ENCODE measurements around the gene C3orf62.

DNA sequence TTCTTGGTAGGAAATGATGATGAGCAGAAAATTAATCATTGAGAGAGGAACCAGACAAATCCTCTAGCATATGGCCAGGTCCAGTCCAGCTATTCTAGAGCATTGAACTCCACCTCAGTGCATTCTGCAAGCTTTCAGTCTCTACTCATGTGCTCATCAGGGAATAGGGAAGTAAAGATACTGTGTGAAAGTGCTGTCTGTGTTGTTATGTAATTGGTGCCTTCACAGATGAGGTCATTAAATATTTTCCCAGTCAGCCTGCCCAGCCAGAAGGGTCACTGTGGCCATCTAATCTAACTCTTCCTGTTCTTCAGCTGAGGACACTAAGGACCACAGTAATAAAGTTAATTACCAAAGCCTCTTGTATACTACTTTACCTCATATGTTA is 28.2 kb downstream of the C3orf62 start:
- TF ChIP-seq POLR2A (conservative IDR thresholded peaks at IDR 0.05) (no peak), ESRRB (CRISPR knock-in tag; IDR thresholded peaks at IDR 0.05; ENCODE audit: borderline replicate concordance) (no peak), CCAR2 (IDR thresholded peaks at IDR 0.05; ENCODE audit: low read depth, low read length) (no peak), ZHX1 (conservative IDR thresholded peaks at IDR 0.05; ENCODE audit: low read length) (no peak), SETDB1 (IDR thresholded peaks at IDR 0.05; ENCODE audit: low read length) (no peak), SP1 (CRISPR knock-in tag; IDR thresholded peaks at IDR 0.05) (no peak), FOXK2 (conservative IDR thresholded peaks at IDR 0.05 in 1 of 2, IDR thresholded peaks at IDR 0.05 in 1 of 2; ENCODE audit: low read depth in 2 of 2) (no peak), CHD4 (IDR thresholded peaks at IDR 0.05; ENCODE audit: insufficient read depth, insufficient replicate concordance, low read depth, low read length, poor library complexity, severe bottlenecking) (no peak), MAFG (tag; conservative IDR thresholded peaks at IDR 0.05) (peak; percentile 21; the same call in 1 of the 2 replicates), BRCA1 (IDR thresholded peaks at IDR 0.05) (no peak), BRCA1 (CRISPR knock-in tag; IDR thresholded peaks at IDR 0.05) (no peak)
- TF ChIP-seq, protein P1, sequence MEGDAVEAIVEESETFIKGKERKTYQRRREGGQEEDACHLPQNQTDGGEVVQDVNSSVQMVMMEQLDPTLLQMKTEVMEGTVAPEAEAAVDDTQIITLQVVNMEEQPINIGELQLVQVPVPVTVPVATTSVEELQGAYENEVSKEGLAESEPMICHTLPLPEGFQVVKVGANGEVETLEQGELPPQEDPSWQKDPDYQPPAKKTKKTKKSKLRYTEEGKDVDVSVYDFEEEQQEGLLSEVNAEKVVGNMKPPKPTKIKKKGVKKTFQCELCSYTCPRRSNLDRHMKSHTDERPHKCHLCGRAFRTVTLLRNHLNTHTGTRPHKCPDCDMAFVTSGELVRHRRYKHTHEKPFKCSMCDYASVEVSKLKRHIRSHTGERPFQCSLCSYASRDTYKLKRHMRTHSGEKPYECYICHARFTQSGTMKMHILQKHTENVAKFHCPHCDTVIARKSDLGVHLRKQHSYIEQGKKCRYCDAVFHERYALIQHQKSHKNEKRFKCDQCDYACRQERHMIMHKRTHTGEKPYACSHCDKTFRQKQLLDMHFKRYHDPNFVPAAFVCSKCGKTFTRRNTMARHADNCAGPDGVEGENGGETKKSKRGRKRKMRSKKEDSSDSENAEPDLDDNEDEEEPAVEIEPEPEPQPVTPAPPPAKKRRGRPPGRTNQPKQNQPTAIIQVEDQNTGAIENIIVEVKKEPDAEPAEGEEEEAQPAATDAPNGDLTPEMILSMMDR (IDR thresholded peaks at IDR 0.05 in 2 of 3, conservative IDR thresholded peaks at IDR 0.05 in 1 of 3; ENCODE audit: insufficient read depth in 2 of 3, low read depth in 1 of 3, low read length in 3 of 3) = no peak
- TF ChIP-seq, protein P2, sequence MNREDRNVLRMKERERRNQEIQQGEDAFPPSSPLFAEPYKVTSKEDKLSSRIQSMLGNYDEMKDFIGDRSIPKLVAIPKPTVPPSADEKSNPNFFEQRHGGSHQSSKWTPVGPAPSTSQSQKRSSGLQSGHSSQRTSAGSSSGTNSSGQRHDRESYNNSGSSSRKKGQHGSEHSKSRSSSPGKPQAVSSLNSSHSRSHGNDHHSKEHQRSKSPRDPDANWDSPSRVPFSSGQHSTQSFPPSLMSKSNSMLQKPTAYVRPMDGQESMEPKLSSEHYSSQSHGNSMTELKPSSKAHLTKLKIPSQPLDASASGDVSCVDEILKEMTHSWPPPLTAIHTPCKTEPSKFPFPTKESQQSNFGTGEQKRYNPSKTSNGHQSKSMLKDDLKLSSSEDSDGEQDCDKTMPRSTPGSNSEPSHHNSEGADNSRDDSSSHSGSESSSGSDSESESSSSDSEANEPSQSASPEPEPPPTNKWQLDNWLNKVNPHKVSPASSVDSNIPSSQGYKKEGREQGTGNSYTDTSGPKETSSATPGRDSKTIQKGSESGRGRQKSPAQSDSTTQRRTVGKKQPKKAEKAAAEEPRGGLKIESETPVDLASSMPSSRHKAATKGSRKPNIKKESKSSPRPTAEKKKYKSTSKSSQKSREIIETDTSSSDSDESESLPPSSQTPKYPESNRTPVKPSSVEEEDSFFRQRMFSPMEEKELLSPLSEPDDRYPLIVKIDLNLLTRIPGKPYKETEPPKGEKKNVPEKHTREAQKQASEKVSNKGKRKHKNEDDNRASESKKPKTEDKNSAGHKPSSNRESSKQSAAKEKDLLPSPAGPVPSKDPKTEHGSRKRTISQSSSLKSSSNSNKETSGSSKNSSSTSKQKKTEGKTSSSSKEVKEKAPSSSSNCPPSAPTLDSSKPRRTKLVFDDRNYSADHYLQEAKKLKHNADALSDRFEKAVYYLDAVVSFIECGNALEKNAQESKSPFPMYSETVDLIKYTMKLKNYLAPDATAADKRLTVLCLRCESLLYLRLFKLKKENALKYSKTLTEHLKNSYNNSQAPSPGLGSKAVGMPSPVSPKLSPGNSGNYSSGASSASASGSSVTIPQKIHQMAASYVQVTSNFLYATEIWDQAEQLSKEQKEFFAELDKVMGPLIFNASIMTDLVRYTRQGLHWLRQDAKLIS (CRISPR knock-in tag; IDR thresholded peaks at IDR 0.05) = no peak
